Measurements from ENCODE around the gene RNF224.
A peak's percentile ranks its signal among the peaks of the same experiment; 100 is the strongest.

RNF224 gene

DNA sequence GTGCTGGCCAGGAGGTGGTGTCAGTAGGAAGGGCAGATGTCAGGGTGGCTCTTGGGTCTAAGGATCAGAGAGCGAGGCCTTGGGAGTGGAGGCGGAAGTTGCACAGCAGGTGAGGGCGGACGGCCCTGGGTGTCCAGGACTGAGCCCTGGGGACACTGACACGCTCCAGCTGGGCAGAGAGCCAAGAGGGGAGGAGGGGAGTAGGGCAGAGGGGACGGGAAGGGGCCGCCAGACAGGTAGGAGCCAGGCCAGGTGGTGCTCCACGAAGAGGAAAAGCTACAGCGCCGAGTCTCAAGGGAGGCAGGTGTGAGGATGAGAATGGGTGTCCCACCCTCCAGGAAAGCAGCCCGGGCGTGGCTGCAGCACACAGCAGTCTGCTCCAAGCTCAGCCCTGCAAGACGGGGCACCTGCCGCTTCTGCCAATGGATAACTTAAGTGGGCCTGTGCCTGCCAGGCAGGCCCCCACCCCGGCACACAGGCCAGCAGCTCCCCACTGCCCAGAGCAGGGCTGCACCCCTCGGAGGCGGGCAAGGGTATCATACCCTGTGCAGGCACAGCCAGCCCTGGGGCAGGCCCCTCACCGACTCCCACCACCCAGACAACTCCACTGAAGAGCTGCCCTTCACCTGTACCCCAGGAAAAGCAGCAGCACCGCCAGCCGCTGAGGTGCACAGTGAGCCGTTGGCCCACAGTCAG, 31.6 kb upstream of the RNF224 start:
- in situ Hi-C loops (cut with HindIII; ENCODE audit: low sequenced_read_pairs) = no loop called here
- no peak for DNase-seq (ENCODE audit: low read depth, low spot score)
- TF ChIP-seq, protein P1, sequence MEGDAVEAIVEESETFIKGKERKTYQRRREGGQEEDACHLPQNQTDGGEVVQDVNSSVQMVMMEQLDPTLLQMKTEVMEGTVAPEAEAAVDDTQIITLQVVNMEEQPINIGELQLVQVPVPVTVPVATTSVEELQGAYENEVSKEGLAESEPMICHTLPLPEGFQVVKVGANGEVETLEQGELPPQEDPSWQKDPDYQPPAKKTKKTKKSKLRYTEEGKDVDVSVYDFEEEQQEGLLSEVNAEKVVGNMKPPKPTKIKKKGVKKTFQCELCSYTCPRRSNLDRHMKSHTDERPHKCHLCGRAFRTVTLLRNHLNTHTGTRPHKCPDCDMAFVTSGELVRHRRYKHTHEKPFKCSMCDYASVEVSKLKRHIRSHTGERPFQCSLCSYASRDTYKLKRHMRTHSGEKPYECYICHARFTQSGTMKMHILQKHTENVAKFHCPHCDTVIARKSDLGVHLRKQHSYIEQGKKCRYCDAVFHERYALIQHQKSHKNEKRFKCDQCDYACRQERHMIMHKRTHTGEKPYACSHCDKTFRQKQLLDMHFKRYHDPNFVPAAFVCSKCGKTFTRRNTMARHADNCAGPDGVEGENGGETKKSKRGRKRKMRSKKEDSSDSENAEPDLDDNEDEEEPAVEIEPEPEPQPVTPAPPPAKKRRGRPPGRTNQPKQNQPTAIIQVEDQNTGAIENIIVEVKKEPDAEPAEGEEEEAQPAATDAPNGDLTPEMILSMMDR (IDR thresholded peaks at IDR 0.05; ENCODE audit: low read depth, low read length) = no peak
- H3K4me3 ChIP-seq (ENCODE audit: low read depth, low read length) = no peak overlapping the region

GRCh38 chr9:137198051-137198901, 29.0 kb upstream of the RNF224 start:
- H3K4me3 ChIP-seq (ENCODE audit: low read depth, low read length) = no peak overlapping the region
- in situ Hi-C loops (cut with HindIII; ENCODE audit: low sequenced_read_pairs) = no loop called here
- no peak for DNase-seq (ENCODE audit: low read depth, low spot score)
- TF ChIP-seq, protein P1 (IDR thresholded peaks at IDR 0.05; ENCODE audit: low read depth, low read length) = no peak

- H3K4me3 ChIP-seq (ENCODE audit: low read depth, low read length) = no peak overlapping the region
- TF ChIP-seq, protein P1 (IDR thresholded peaks at IDR 0.05; ENCODE audit: low read depth, low read length) = no peak
- no peak for DNase-seq (ENCODE audit: low read depth, low spot score)
- in situ Hi-C loops (cut with HindIII; ENCODE audit: low sequenced_read_pairs) = no loop called here
Observed at GRCh38 chr9:137198902-137199283, 28.4 kb upstream of the RNF224 start.

GRCh38 chr9:137199411-137200121, 27.7 kb upstream of the RNF224 start:
- peak; percentile 19 for DNase-seq (ENCODE audit: low read depth, low spot score)
- TF ChIP-seq, protein P1 (IDR thresholded peaks at IDR 0.05; ENCODE audit: low read depth, low read length) = no peak
- in situ Hi-C loops (cut with HindIII; ENCODE audit: low sequenced_read_pairs) = no loop called here
- peak overlapping the region; percentile 37 for H3K4me3 ChIP-seq (ENCODE audit: low read depth, low read length)

GRCh38 chr9:137200311-137201204, 26.7 kb upstream of the RNF224 start, which contains the start of gene TPRN:
TPRN (minus strand) TSS chr9:137200741; CDS start chr9:137200711, 30 bp downstream.
- TF ChIP-seq, protein P1 (IDR thresholded peaks at IDR 0.05; ENCODE audit: low read depth, low read length) = no peak
- DNase-seq (ENCODE audit: low read depth, low spot score) = peak; percentile 99
- in situ Hi-C loops (cut with HindIII; ENCODE audit: low sequenced_read_pairs) = no loop called here
- peak within 1 kb of the TSS; percentile 58 for H3K4me3 ChIP-seq (ENCODE audit: low read depth, low read length)
